ENCODE measurements around the gene PSMD2.
A peak's percentile ranks its signal among the peaks of the same experiment; 100 is the strongest.
"Not testable (repeated sequence)": the region's sequence is repeated elsewhere in the genome, so short reads cannot be mapped to it uniquely, and the experiment has no call there.

The PSMD2 gene

DNA sequence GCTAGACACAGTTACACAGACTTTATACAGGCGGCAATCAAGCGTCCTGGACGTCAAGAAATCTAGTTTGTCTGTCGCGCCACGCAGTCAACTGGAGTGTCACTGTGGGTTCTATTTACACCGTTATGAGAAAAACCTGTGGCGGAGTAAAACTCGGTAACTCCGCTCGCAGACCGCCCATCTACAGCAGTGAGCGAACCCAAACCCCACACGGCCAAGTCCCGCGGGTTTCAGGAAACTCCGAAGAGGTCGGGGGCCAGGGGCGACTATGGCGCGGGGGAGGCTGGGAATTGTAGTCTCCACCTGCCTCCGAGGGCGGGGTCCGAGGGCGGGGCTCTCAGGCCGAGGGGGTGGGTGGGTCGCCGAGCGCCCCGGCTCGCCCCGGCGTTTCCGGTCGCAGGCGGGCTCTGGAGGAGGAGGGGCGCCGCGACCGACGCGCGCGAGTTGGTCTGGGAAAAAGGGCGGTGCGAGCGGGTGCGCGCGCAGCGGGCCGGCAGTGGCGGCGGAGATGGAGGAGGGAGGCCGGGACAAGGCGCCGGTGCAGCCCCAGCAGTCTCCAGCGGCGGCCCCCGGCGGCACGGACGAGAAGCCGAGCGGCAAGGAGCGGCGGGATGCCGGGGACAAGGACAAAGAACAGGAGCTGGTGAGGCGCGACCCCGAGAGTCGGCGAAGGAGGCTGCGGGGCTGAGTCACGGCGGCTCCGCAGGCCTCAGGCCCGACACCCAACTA lies at the start of gene PSMD2:
Gene PSMD2 (plus strand): TSS at position 483 of the 729 bp plus-strand sequence. CDS start 26 bp downstream, at position 509.
- peak; percentile 73 for DNase-seq (ENCODE audit: low read depth)

DNA sequence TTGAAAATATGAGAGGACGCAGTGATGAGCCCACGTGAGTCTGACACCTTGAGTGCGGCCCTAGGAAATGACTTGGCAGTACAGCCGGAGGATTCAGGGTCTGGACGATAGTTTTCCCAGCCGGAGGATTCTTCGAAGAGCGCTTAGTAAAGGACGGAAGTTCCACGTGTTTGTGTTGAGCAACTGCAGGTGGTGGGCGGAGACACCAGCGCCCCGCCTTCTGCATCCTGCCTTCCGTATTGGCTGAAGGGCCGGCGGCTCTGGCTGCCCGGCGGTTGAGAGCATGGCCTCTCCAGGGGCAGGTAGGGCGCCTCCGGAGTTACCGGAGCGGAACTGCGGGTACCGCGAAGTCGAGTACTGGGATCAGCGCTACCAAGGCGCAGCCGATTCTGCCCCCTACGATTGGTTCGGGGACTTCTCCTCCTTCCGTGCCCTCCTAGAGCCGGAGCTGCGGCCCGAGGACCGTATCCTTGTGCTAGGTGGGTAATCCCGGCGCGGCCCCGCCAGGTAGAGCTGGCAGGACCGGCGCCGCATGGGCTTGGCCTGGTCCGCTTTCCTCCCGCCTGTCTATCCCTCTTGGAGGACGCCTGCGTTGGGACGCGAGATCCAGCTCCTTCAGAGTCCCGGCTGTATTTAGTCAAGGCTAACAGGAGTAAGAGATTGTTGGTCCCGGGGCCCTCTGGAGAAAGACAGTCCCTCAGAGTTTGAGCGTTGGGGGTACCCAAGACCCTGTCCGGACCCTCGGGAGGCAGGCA lies 49.5 kb upstream of the PSMD2 start, which contains the start of gene EEF1AKMT4:
Gene EEF1AKMT4 (plus strand): TSS at position 261 of the 755 bp plus-strand sequence. CDS start 23 bp downstream, at position 284.
- DNase-seq (ENCODE audit: low read depth): peak; percentile 92

DNA sequence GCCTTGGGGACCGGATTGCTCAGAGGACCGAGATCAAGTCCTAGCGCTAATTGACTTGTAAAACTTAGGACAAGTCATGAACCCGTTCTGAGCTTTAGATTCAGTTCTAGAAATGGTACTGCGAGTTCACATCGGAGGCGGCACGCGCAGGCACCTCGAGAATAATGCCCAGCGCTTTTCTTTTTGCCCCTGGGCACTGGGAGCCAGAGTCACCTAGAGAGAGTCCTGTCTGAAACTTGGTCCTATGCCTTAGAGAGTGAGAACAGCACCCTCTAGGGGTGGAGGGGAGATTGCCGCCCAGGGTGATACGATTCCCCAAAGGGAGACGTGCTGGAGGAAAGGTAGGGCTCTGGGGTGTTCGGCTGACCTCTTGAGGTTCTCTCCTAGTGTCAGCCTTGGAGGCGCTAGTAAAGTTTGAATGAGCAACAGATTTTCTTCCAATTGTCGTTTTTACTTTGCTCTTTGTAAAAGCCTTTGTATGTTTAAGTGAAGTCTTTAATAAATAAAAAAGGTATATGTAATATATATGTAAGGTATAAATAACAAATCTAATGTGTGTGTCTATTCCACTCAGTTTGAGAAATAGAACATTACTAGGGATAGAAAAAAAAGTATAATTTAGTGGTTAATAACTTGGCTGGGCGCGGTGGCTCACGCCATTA lies 48.7 kb upstream of the PSMD2 start:
- DNase-seq (ENCODE audit: low read depth): peak; percentile 87

DNA sequence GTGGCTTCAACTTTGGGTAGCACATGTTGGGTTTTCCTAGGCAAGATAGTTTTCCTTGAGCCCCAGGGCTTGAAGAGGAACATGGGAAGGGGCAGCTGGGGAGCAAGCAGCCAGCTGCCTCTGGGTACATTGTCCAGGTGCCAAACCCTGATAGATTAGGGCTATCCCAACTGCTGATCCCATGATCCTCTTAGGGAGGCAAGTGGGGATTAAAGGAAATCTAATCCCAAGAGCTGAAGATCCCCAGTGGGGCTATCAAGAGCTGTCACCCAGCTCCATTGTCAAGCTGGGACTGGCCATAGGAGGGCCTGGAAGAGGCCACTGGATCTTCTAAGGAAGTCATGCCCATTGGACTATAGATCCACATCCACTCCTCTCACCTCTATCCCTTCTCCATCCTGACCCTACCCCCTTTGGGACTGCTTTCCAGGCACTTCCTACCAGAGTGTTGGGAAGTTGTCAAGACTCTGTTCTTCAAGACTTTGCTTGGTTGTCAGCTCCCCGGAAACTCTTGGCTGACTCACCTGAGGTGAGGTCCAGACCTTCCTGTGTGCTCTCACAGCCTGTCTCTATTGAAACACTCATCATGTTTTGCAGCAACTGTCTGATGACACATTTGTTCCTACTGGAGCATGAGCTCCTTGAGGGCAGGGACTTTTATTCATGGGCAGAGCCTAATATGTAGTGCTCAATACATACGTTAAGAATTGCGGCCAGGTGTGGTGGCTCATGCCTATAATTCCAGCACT lies 43.6 kb upstream of the PSMD2 start:
- no peak for DNase-seq (ENCODE audit: low read depth)

DNA sequence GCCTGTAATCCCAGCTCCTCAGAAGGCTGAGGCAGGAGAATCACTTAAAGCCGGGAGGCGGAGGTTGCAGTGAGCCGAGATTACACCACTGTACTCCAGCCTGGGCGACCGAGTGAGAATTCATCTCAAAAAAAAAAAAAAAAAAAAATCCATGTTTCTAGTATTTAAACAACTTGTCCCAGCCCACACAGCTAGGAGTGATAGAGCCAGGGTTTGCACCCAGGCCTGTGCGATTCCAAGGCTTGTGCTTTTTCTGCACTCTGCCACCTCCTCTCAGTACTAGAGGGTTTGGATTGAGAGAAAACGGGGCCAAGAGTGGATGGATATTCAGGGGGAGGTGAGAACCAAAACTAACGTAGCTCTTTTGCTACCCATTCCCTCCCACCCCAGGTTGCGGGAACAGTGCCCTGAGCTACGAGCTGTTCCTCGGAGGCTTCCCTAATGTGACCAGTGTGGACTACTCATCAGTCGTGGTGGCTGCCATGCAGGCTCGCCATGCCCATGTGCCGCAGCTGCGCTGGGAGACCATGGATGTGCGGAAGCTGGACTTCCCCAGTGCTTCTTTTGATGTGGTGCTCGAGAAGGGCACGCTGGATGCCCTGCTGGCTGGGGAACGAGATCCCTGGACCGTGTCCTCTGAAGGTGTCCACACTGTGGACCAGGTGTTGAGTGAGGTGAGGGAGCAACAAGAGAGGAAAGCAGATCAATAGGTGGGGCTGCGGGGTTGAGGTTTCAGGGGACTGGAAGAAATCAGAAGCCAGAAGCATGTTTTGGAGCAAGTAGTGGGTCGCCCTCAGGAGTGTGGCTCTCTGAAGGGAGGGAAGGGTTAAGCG lies 41.7 kb upstream of the PSMD2 start:
- DNase-seq (ENCODE audit: low read depth): no peak

DNA sequence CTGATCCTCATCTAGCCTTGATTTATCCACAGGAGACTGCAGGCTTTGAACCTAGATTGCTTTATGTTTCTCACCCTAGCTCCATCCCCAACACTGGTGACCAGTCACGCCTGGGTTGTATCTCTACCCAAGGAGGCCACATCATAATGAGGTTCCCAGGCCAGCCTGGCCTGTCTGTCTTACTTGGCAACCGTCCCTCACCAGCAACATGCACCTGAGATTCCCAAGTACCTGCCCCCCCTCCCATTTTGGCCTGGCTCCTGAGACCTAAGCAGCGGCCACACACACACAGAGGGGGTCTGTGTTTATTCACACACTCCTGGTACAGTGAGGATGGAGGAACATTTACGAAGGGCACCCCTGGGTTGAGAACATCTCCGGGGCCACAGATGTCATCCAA lies 40.1 kb upstream of the PSMD2 start:
- DNase-seq (ENCODE audit: low read depth): no peak

DNA sequence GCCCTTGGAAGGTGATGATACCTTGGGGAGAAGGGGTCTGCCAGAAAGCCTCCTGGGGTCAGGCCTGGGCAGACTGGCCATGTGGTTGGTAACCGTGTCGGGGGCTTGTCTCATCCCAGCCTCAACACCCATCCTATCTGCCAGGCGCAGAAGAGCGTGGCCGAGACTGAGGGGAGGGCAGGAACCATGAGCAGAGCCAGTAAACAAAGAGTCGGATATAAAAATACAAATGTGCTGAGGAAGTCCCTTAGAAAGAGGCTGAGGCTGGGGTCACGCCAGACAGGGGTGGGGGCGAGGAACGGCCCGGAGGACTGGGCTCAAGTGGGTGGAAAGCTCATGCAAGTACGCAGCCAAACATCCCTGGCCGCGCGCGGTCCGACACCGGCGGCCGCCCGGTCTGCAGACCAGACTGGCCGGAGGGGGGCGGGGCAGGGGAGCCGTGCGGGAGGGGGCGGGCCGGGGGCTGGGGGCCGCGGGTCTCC lies 39.6 kb upstream of the PSMD2 start:
- no peak for DNase-seq (ENCODE audit: low read depth)

DNA sequence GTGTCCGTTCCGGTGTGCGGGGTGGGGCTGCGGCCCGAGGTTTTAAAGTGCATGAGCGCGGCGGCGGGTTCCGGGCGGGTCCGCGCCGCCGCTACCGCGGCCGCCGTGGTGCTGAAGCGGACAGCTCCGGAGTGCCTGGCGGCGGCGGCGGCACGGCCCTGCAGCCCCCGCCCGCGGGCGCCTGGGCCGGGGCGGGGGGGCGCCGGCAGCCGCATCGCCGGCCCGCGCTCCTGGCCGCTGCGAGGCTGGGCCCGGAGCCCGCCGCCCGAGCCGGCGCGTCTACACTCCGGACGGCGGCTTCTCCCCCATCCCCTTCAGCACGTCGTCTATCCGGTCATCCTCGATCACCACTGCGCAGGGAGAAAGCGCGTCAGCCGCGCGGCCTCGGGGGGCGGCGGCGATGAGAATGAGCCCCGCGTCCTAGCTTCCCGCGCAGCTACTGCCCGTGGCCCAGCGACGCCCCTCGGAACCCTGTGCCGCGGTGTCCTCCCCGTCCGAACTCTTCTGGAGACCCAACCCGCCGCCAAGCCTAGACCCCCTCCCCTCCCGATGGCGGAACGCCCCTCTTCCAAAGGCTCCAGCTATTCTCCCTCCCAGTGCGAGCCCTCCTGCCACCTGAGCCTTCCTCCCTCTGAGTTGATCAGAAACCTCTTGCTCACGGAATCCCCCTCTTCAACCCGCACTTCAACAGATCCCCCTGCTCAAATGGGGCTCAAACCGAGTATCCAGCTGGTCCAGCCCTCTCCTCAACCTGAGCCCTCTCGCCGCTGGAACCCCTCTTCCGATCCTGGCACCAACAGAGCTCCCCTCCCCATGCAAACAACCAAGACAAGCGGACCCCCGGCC lies 38.9 kb upstream of the PSMD2 start:
- no peak for DNase-seq (ENCODE audit: low read depth)

DNA sequence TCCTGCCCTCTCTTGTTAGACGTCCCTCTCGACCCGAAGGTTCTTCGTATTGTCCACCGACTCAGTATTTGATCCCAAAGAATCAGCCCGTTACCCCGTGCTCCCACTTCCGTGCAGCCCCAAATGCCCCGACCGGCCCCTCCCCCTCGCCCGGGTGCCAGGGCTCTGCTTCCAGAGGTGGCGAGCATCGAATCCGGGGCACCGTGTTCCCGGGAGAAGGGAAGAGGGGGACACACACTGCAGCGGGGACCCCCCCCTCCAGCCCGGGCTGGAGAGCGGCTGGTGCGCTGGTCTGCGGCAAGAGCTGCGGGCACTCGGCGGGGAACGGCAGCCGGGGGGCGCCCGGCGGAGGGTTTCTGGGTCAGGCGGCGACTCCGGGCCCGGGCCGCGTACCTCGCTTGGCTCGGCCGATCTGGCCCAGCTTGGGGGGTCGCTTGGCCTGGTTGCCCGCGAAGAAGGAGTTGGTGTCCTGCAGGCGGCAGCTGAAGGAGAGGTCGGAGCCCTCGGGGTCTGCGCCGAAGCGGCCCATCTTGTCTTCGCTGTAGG lies 38.2 kb upstream of the PSMD2 start:
- no peak for DNase-seq (ENCODE audit: low read depth)

DNA sequence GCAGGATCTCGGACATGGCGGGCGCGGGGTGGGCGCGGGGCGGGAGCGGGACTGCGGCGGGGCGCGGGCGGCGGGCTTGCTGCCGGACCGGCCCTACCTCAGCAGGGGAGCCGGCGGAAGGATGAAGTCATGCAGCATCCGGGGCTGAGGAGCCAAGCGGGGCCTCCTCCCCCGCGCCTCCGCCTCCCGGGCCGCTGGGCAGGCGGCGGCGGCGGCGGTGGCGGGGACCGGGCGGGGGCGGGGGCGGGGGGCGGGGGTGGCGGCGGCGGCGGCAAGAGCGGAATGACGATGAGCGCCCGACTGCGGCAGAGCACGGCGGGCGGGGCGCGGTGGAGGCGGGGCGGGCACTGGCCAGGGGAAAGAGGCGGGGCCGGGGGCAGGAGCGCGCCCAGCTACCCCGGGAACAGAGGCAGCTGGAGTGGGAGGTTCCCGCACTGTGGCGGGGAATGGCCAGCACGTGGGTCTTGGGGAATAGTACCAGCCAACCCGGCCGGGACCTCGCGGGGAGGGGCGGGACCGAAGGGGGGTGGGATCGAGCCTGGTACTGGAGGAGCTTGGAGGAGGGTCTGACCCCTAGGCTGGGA lies 37.7 kb upstream of the PSMD2 start, which contains the start of gene CAMK2N2:
Gene CAMK2N2 (minus strand): TSS at position 284 of the 584 bp plus-strand sequence. CDS start 268 bp downstream, at position 16.
- peak; percentile 62 for DNase-seq (ENCODE audit: low read depth)

DNA sequence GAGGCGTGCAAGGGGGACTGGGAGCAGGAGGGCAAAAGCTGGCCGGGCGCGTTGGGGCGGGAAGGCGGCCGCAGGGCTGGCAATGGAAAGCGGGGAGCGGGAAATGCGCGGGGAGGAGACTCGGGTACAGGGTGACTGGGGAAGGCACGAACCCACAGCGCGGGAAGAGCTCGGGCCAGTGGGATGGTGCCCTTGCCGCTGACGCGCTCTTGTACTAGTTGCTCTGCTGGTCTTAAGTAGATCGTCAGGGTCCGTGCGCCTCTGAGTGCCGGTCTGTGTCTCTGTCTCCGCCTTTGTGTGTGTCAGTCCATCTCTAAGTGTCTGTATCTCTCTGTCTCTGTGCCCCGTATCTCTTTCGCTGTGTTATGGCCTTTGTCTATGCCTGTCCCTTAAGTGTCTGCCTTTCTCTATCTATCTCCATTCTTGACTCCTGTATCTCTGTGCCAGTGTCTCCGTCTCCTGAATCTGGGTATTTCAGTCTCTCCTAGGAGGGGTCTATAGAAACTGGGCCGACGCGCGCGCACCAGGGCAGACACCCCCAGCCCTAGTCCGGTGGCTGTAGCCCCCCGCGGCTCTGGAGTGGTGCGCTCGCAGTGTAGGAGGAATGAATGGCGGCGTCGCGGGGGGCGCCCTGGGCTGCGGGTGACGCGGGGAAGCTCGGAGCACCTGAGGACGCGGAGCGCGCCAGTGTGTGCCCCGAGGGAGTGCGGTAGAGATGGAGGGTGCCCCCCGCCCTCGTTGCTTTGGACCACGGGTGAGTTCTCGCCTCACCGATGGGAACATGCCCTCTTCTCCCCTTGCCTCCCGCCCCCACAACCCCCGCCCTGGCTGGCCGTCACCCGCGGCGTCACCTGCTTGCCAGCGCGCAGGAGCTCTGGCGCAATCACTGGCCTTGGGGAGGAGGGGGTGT lies 36.9 kb upstream of the PSMD2 start:
- no peak for DNase-seq (ENCODE audit: low read depth)

DNA sequence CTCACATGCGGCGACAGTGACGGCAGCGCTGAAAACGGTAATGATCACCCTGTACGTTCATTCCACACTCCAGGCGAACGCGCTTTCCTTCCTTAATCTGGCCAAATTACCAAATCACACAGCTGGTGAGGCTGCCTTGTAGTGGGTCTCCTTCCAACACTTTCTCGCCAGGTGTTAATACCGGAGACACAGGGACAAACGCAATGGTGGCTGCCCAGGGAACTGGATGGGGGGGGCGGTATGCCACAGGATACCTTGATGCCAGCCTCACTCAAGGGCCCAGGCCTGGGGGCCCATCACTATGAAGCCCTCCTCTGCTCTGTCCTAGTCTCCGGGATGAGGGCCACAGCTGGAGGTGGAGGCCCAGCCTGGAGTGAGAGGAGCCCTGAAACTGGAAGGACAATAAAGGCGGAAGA lies 36.3 kb upstream of the PSMD2 start:
- no peak for DNase-seq (ENCODE audit: low read depth)

DNA sequence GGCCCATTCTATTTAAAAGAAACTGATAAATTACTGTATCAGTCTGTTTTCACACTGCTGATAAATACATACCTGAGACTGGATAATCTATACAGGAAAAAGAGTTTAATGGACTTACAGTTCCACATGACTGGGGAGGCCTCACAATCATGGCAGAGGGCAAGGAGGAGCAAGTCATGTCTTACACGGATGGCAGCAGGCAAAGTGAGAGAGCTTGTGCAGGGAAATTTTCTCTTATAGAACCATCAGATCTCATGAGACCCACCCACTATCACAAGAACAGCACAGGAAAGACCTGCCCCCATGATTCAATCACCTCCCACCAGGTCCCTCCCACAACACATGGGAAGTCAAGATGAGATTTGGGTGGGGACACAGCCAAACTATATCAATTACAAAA lies 31.8 kb upstream of the PSMD2 start:
- not testable (repeated sequence) for DNase-seq (ENCODE audit: low read depth)

DNA sequence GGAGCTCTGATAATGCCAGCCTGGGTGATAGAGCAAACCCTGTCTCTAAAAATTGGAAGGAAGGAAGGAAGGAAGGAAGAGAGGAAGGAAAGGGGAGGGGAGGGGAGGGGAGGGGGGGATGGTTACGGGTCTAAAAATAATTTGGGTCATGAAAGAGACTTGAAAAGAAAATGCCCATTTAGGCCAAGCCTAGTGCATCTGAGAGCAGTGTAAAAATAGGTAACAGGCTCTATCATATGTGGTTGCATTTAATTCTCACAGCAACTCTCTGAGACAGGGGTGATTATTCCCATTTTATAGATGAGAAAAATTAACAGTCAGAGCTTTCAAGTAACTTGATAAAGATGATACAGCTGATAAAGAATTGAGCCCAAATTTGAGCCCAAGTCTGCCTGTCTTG lies 26.8 kb upstream of the PSMD2 start:
- DNase-seq (ENCODE audit: low read depth): no peak

DNA sequence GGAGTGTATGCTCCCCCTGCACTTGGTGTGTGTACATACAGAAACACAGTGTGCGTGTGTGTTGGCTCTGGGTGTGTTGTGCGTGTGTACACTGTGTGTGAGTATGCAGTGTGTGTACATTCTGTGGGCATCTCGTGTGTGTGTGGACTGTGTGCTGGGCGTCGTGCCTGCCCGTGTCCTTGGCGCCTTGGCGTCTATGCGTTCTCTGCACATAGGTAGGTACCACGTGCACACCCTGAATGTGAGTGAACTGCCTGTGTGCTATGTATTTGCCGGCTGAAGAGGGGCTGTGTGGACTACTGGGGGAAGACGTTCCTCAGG lies 23.7 kb upstream of the PSMD2 start:
- DNase-seq (ENCODE audit: low read depth): no peak

DNA sequence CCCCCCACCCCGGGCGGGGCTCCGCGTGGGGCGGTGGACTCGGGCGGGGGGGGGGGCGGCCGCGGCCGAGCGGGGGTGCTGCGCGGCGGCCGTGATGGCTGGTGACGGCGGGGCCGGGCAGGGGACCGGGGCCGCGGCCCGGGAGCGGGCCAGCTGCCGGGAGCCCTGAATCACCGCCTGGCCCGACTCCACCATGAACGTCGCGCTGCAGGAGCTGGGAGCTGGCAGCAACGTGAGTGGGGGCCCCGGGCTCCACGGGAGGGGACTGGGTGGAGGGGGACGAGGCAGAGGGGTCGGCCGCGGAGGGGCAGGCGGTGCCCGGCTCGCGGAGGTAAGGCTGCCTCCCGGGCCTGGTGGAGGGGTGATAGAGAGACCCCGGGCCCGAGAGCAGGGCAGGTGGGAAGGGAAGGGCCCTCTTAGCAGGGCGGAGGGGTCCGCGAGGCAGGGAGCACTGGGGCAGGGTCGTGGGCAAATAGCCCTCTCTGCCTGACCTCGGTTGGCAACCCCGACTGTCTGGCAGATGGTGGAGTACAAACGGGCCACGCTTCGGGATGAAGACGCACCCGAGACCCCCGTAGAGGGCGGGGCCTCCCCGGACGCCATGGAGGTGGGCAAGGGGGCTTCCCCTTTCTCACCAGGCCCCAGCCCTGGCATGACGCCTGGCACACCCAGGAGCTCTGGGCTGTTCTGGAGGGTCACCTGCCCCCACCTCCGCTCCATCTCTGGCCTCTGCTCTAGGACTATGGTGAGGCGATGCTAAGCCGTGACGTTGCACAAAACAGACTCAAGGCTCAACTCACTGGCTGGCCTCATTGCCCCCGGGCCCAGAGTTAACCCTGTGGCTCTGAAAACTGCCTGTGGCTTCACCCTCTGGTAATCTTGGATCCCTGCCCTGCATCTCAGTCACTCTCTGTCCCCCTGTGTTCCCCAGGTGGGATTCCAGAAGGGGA lies 22.8 kb upstream of the PSMD2 start, which contains the start of gene ECE2:
Gene ECE2 (plus strand): TSS at position 62 of the 950 bp plus-strand sequence. CDS start 132 bp downstream, at position 194.
- DNase-seq (ENCODE audit: low read depth): no peak

DNA sequence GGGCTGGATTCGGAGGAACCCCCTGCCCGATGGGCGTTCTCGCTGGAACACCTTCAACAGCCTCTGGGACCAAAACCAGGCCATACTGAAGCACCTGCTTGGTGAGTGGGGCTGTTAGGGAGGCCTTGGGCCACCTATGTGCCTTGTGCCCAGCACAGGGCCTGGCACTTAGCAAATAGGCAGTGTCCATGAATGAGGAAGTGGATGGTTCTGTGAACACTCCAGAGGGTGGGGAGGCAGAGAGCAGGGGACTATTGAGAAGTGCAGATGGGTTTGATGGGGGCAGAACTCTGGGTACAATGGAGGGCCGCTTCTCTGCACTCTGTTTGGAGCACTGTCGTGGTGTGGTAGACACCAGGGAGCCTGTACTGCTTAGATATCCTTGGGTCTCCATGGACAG lies 21.7 kb upstream of the PSMD2 start:
- DNase-seq (ENCODE audit: low read depth): no peak
